ENCODE data around the gene AMOTL2. TPM values are rescaled to one million over a fixed set of nuclear protein-coding genes. Genes with fewer than 3 reads are reported as not detected.

Gene AMOTL2
- total and polyA plus RNA-seq, 2 experiments from 2014 or later: 17.9 to 102 TPM

GRCh38 chr3:134340362-134340981, 33.8 kb downstream of the AMOTL2 start:
- H4K20me1 ChIP-seq (replicated peaks; ENCODE audit: insufficient read depth): no peaks in the 10 kb centered on the region
- H3F3A ChIP-seq (replicated peaks; ENCODE audit: low read depth): no peaks in the 10 kb centered on the region
- no peaks in the 10 kb centered on the region for H3K4me1 ChIP-seq (ENCODE audit: insufficient read depth)
- Mint-ChIP-seq H3K27ac (no peak overlapping the region), H3K4me3 (no peak overlapping the region), H3K36me3 (ENCODE audit: low read depth) (no peaks in the 10 kb centered on the region; the same call in 2 of the 3 replicates), H3K4me1 (peaks cover 5% of the 10 kb centered on the region), H3K27me3 (ENCODE audit: insufficient read depth, low read depth, poor library complexity) (peaks cover 15% of the 10 kb centered on the region), H3K9me3 (no peaks in the 10 kb centered on the region; the same call in 2 of the 3 replicates)
- TF ChIP-seq CREB1 (CRISPR knock-in tag; IDR thresholded peaks at IDR 0.05; ENCODE audit: low read depth) (no peak), EZH2 (IDR thresholded peaks at IDR 0.05; ENCODE audit: low read depth, unreplicated experiment) (no peak), NANOG (IDR thresholded peaks at IDR 0.05; ENCODE audit: borderline replicate concordance) (no peak), REST (IDR thresholded peaks at IDR 0.05; ENCODE audit: unreplicated experiment) (no peak), ZNF462 (CRISPR knock-in tag; IDR thresholded peaks at IDR 0.05) (no peak), ZNF331 (CRISPR knock-in tag; IDR thresholded peaks at IDR 0.05; ENCODE audit: low read depth) (no peak), STAT1 (IDR thresholded peaks at IDR 0.05; ENCODE audit: unreplicated experiment) (no peak), EZH2phosphoT487 (IDR thresholded peaks at IDR 0.05; ENCODE audit: unreplicated experiment) (no peak), CTCF (conservative IDR thresholded peaks at IDR 0.05; ENCODE audit: low read depth in 2 of 2) (no peak), POLR2AphosphoS5 (IDR thresholded peaks at IDR 0.05; ENCODE audit: low read depth) (no peak), JUNB (IDR thresholded peaks at IDR 0.05; ENCODE audit: unreplicated experiment) (no peak), ZNF114 (CRISPR knock-in tag; IDR thresholded peaks at IDR 0.05) (no peak), ETS1 (IDR thresholded peaks at IDR 0.05) (no peak)
- H3K4me3 ChIP-seq: no peak overlapping the region
- DNase-seq (ENCODE audit: low spot score): no peak
- H3K36me3 ChIP-seq (ENCODE audit: insufficient read depth): no peaks in the 10 kb centered on the region
- no peak overlapping the region for H3K27ac ChIP-seq (ENCODE audit: low read depth)
- no peak overlapping the region for H3K4me2 ChIP-seq
- no peak overlapping the region for H2AFZ ChIP-seq
- H3K27me3 ChIP-seq (ENCODE audit: insufficient read depth): no peaks in the 10 kb centered on the region
- H3K9me2 ChIP-seq (ENCODE audit: insufficient read depth): peaks cover 16% of the 10 kb centered on the region; the same call in 1 of the 2 replicates
- ATAC-seq: no peak
- no peaks in the 10 kb centered on the region for H3K79me2 ChIP-seq (replicated peaks; ENCODE audit: insufficient read depth)
